Upper lobe of left lung (tissue), 6 donors: ENCODE results near the gene FRMD5. TPM values are rescaled to one million over a fixed set of nuclear protein-coding genes. Genes with fewer than 3 reads are reported as not detected.

Source experiments
- ATAC-seq, 2 donors: fragments of 200-7000 bp; cut with Tn5 transposase; one replicate each; pipeline ENCODE4 v1.9.1; 2022; ENCODE audit warnings: mild to moderate bottlenecking in 2 of 2, moderate library complexity in 2 of 2; ENCODE audit not compliant: low FRiP score in 2 of 2
- DNase-seq, 2 donors: peaks; one replicate each; pipeline ENCODE4 v3.0.0-alpha.2; 2019 to 2020
- H3K27ac ChIP-seq, 4 donors: fragments of 200-600 bp; sonication (generic); one replicate each; pipeline ENCODE4 v1.5.1; 2016 to 2019
- H3K27me3 ChIP-seq, 4 donors: fragments of 200-600 bp; sonication (generic); one replicate each; pipeline ENCODE4 v1.5.1; 2017 to 2019
- H3K36me3 ChIP-seq, 4 donors: fragments of 200-600 bp; sonication (generic); one replicate each; pipeline ENCODE4 v1.5.1; 2016 to 2019
- H3K4me1 ChIP-seq, 4 donors: fragments of 200-600 bp; sonication (generic); one replicate each; pipeline ENCODE4 v1.5.1; 2018 to 2019
- H3K4me3 ChIP-seq, 4 donors: fragments of 200-600 bp; sonication (generic); one replicate each; pipeline ENCODE4 v1.5.1; 2017 to 2019; ENCODE audit warnings: mild to moderate bottlenecking in 2 of 4, moderate library complexity in 1 of 4
- H3K9me3 ChIP-seq, 4 donors: fragments of 200-600 bp; sonication (generic); one replicate each; pipeline ENCODE4 v1.5.1; 2018 to 2019
- CTCF ChIP-seq, 6 experiments: fragments of 450-650 bp in 4 of 6; fragments of 200-600 bp in 2 of 6; sonication (generic) in 2 of 6; IDR thresholded peaks; one replicate each; pipeline ENCODE4 v1.5.1; 2016 to 2019; ENCODE audit warnings: antibody characterized with exemption in 6 of 6
- EP300 ChIP-seq, 4 donors: sonication (generic); formaldehyde crosslinking; IDR thresholded peaks; one replicate each; pipeline ENCODE4 v1.5.1; 2017; ENCODE audit warnings: antibody characterized with exemption in 4 of 4, control low read depth in 2 of 4
- POLR2A ChIP-seq, 4 donors: fragments of 450-650 bp; IDR thresholded peaks; one replicate each; pipeline ENCODE4 v1.5.1; 2016 to 2017; ENCODE audit warnings: antibody characterized with exemption in 4 of 4, mild to moderate bottlenecking in 2 of 4
- POLR2AphosphoS5 ChIP-seq, 2 donors: sonication (generic); formaldehyde crosslinking; IDR thresholded peaks; one replicate each; pipeline ENCODE4 v1.5.1; 2017; ENCODE audit warnings: antibody characterized with exemption in 2 of 2
- WGBS, 2 donors: methylation state at CpG; one replicate each; pipeline ENCODE4 v1.1.5; 2017 to 2018; 5-methylcytosine and 5-hydroxymethylcytosine counted together
- total RNA-seq, 6 donors: library from RNA; depleted of rRNA in 4 of 6; stranded (reverse); fragments of >200 nt in 4 of 6; gene quantifications; one replicate each; pipeline versions ENCODE4 v1.1.0 to v1.2.1, GENCODE V29; 2016 to 2021
- donor health status: DM: no; HTN: no; CAD: no; lungs with moderate emphysema.
- donor health status: DM: no; HTN: yes; CAD: no; lungs with severe emphysema.

The FRMD5 gene
- total RNA-seq, 6 donors from 2014 or later = 0.15 to 1.3 (median 0.99) TPM; not detected in 2

DNA sequence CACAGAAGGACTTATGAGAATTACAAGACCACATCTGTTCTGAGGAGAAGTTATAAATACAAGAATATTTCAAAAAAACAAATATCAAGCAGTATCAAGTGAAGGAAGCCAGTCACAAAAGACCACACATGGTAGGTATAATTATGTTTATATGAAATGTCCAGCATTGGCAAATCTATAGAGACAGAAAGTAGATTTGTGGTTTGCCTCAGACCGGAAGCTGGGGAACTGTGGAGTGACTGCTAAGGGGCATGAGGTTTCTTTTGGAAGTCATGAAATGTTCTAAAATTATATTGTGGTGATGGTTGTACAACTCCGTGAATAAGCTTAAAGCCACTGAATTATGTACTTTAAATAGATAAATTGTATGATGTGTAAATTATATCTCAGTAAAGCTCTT lies 136.9 kb downstream of the FRMD5 start:
- no peak for TF ChIP-seq CTCF (IDR thresholded peaks at IDR 0.05)
- TF ChIP-seq POLR2A (IDR thresholded peaks at IDR 0.05) = no peak
- TF ChIP-seq POLR2AphosphoS5 (IDR thresholded peaks at IDR 0.05) = no peak
- no peak for TF ChIP-seq EP300 (IDR thresholded peaks at IDR 0.05)
- H3K27me3 ChIP-seq = no peaks in the 10 kb centered on the region
- ATAC-seq (no peak), DNase-seq (no peak)
- no peaks in the 10 kb centered on the region for H3K9me3 ChIP-seq
- 41 to 67% methylated on average over 2 of the region's 2 CpGs for WGBS, 2 donors
- H3K4me3 ChIP-seq = no peak overlapping the region
- H3K4me1 ChIP-seq = no peaks in the 10 kb centered on the region
- no peaks in the 10 kb centered on the region for H3K36me3 ChIP-seq
- no peak overlapping the region for H3K27ac ChIP-seq

GRCh38 chr15:44045661-44046060 lies 149.4 kb downstream of the FRMD5 start:
- no peaks in the 10 kb centered on the region for H3K36me3 ChIP-seq
- H3K4me1 ChIP-seq = no peaks in the 10 kb centered on the region
- no peak overlapping the region for H3K27ac ChIP-seq
- ATAC-seq = no peak
- H3K27me3 ChIP-seq = no peaks in the 10 kb centered on the region
- H3K4me3 ChIP-seq = no peak overlapping the region
- no peak for DNase-seq
- TF ChIP-seq EP300 (IDR thresholded peaks at IDR 0.05) = no peak
- H3K9me3 ChIP-seq = no peaks in the 10 kb centered on the region

DNA sequence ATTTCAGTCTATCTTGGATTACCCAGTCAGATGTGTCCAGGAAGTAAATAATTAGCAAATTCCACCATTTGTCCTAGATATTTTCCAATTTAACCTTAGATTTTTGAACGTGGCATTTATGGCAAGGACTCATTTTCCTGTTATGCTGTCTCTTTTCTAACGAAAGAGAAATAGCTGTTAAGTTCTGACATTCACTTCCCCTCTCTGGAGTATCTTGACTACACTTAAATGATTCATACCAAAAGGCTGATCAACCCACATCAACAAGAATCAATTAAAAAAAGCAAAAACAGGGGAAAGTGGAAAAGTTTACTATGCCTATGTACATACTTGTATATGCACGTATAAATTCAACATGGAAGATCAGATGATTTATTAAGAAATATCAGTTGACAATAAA lies 149.9 kb downstream of the FRMD5 start:
- Histone ChIP-seq H3K9me3 (no peaks in the 10 kb centered on the region), H3K27me3 (no peaks in the 10 kb centered on the region), H3K27ac (no peak overlapping the region), H3K36me3 (no peaks in the 10 kb centered on the region), H3K4me1 (no peaks in the 10 kb centered on the region), H3K4me3 (no peak overlapping the region)
- no peak for DNase-seq
- WGBS, 2 donors = 52 to 63% methylated on average over 3 of the region's 3 CpGs
- no peak for TF ChIP-seq POLR2A (IDR thresholded peaks at IDR 0.05)
- TF ChIP-seq EP300 (IDR thresholded peaks at IDR 0.05) = no peak
- TF ChIP-seq CTCF (IDR thresholded peaks at IDR 0.05) = no peak
- TF ChIP-seq POLR2AphosphoS5 (IDR thresholded peaks at IDR 0.05) = no peak
- no peak for ATAC-seq

DNA sequence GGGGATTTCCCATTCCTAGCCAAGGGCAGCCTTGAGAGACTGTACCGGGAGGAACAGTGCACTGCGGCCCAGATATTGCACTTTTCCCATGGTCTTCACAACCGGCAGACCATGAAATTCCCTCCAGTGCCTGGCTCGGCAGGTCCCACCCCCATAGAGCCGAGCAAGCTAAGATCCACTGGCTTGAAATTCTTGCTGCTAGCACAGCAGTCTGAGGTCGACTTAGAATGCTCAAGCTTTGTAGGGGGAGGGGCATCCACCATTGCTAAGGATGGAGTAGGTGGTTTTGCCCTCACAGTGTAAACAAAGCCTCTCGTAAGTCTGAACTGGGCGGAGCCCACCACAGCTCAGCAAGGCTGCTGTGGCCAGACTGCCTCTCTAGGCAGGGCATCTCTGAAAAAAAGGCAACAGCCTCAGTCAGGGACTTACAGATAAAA lies 156.3 kb downstream of the FRMD5 start:
- no peak for ATAC-seq
- Histone ChIP-seq H3K27ac (no peak overlapping the region), H3K4me3 (no peak overlapping the region), H3K27me3 (no peaks in the 10 kb centered on the region), H3K4me1 (no peaks in the 10 kb centered on the region), H3K36me3 (no peaks in the 10 kb centered on the region), H3K9me3 (no peaks in the 10 kb centered on the region)
- 30 to 58% methylated on average over 2 to 8 of the region's 8 CpGs for WGBS, 2 donors
- no peak for DNase-seq
- no peak for TF ChIP-seq CTCF (IDR thresholded peaks at IDR 0.05)
- TF ChIP-seq EP300 (IDR thresholded peaks at IDR 0.05) = no peak
- TF ChIP-seq POLR2AphosphoS5 (IDR thresholded peaks at IDR 0.05) = no peak
- TF ChIP-seq POLR2A (IDR thresholded peaks at IDR 0.05) = no peak

- no peaks in the 10 kb centered on the region for H3K27me3 ChIP-seq
- H3K4me1 ChIP-seq = no peaks in the 10 kb centered on the region
- no peaks in the 10 kb centered on the region for H3K9me3 ChIP-seq
- no peak overlapping the region for H3K4me3 ChIP-seq
- DNase-seq = no peak
- H3K27ac ChIP-seq = no peak overlapping the region
- no peaks in the 10 kb centered on the region for H3K36me3 ChIP-seq
- no peak for ATAC-seq
- WGBS, 2 donors = 62 to 66% methylated on average over 7 of the region's 7 CpGs
- TF ChIP-seq POLR2AphosphoS5 (IDR thresholded peaks at IDR 0.05) (no peak), POLR2A (IDR thresholded peaks at IDR 0.05) (no peak), CTCF (IDR thresholded peaks at IDR 0.05) (no peak), EP300 (IDR thresholded peaks at IDR 0.05) (no peak)
Measured at GRCh38 chr15:44035781-44036699, 159.0 kb downstream of the FRMD5 start.
